ENCODE results near the gene PRM2.

Gene PRM2

GRCh38 chr16:11262915-11263314 is 13.4 kb downstream of the PRM2 start:
- ATAC-seq (ENCODE audit: low read depth), result no peak
- no peak for TF ChIP-seq CTCF (IDR thresholded peaks at IDR 0.05; ENCODE audit: poor library complexity, severe bottlenecking)

DNA sequence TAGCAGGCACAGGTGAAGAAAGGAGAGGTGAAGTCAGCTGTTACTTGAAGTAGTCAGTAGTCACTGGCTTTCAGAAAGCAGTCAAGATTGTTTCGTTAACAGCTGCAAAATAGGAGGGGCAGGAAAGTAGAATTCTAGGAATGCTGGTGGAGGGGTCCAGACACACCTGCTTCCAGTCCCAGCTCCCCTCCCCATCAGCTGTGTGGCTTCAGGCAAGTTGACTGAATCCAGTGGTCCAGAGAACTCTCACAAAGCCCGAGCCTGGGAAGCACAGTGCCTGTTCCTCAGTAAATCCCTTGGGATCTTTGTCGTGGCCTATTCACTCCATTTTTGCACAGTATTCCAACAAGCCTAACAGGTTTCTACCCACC is 15.7 kb downstream of the PRM2 start:
- Histone ChIP-seq H3K36me3 (ENCODE audit: low read depth) (no peaks in the 10 kb centered on the region), H3K4me3 (ENCODE audit: severe bottlenecking) (no peak overlapping the region), H3K27me3 (ENCODE audit: insufficient read depth, poor library complexity, severe bottlenecking) (no peaks in the 10 kb centered on the region), H3K27ac (ENCODE audit: poor library complexity, severe bottlenecking) (no peak overlapping the region), H3K4me1 (ENCODE audit: insufficient read depth, poor library complexity, severe bottlenecking) (no peaks in the 10 kb centered on the region), H3K9me3 (ENCODE audit: severe bottlenecking) (no peaks in the 10 kb centered on the region)
- DNase-seq (ENCODE audit: low spot score), result no peak
- ATAC-seq (ENCODE audit: low read depth), result no peak
- no peak for TF ChIP-seq CTCF (IDR thresholded peaks at IDR 0.05; ENCODE audit: poor library complexity, severe bottlenecking)

More at GRCh38 chr16:11262915-11263314, 13.4 kb downstream of the PRM2 start:
- H3K27ac ChIP-seq (ENCODE audit: poor library complexity, severe bottlenecking), result no peak overlapping the region
- DNase-seq (ENCODE audit: low spot score), result no peak
- H3K9me3 ChIP-seq (ENCODE audit: severe bottlenecking), result no peaks in the 10 kb centered on the region
- H3K4me1 ChIP-seq (ENCODE audit: insufficient read depth, poor library complexity, severe bottlenecking), result no peaks in the 10 kb centered on the region
- H3K27me3 ChIP-seq (ENCODE audit: insufficient read depth, poor library complexity, severe bottlenecking), result no peaks in the 10 kb centered on the region
- no peak overlapping the region for H3K4me3 ChIP-seq (ENCODE audit: severe bottlenecking)
- H3K36me3 ChIP-seq (ENCODE audit: low read depth), result no peaks in the 10 kb centered on the region

- Histone ChIP-seq H3K27ac (ENCODE audit: poor library complexity, severe bottlenecking) (no peak overlapping the region), H3K4me1 (ENCODE audit: insufficient read depth, poor library complexity, severe bottlenecking) (no peaks in the 10 kb centered on the region), H3K4me3 (ENCODE audit: severe bottlenecking) (no peak overlapping the region), H3K36me3 (ENCODE audit: low read depth) (no peaks in the 10 kb centered on the region), H3K9me3 (ENCODE audit: severe bottlenecking) (no peaks in the 10 kb centered on the region), H3K27me3 (ENCODE audit: insufficient read depth, poor library complexity, severe bottlenecking) (no peaks in the 10 kb centered on the region)
- DNase-seq (ENCODE audit: low spot score) (no peak), ATAC-seq (ENCODE audit: low read depth) (no peak)
- TF ChIP-seq CTCF (IDR thresholded peaks at IDR 0.05; ENCODE audit: poor library complexity, severe bottlenecking), result no peak
Measured at GRCh38 chr16:11259655-11260595, 16.4 kb downstream of the PRM2 start.

- H3K9me3 ChIP-seq (ENCODE audit: severe bottlenecking), result no peaks in the 10 kb centered on the region
- no peak for DNase-seq (ENCODE audit: low spot score)
- H3K4me1 ChIP-seq (ENCODE audit: insufficient read depth, poor library complexity, severe bottlenecking), result no peaks in the 10 kb centered on the region
- no peaks in the 10 kb centered on the region for H3K36me3 ChIP-seq (ENCODE audit: low read depth)
- no peaks in the 10 kb centered on the region for H3K27me3 ChIP-seq (ENCODE audit: insufficient read depth, poor library complexity, severe bottlenecking)
- no peak for ATAC-seq (ENCODE audit: low read depth)
- TF ChIP-seq CTCF (IDR thresholded peaks at IDR 0.05; ENCODE audit: poor library complexity, severe bottlenecking), result no peak
- H3K27ac ChIP-seq (ENCODE audit: poor library complexity, severe bottlenecking), result no peak overlapping the region
- H3K4me3 ChIP-seq (ENCODE audit: severe bottlenecking), result no peak overlapping the region
Measured at GRCh38 chr16:11258553-11259492, 17.5 kb downstream of the PRM2 start.
